GM13977 (cell line): ENCODE results near the gene OR2AJ1.

Source experiments
- DNase-seq: peaks from one replicate; pipeline ENCODE4 v3.0.0; 2012; ENCODE audit warnings: low spot score
- in situ Hi-C: fragments of 300-500 bp; cut with MboI; formaldehyde crosslinking; loops from one replicate; pipeline ENCODE4 v1.12.0; 2022; ENCODE audit warnings: low sequenced_read_pairs, low pct_unique_long_range_greater_than_20kb, mixed read lengths, inconsistent platforms; ENCODE audit not compliant: unreplicated experiment
- TF ChIP-seq, protein P1 (sequence below): IDR thresholded peaks from 2 replicates; pipeline ENCODE4 v1.5.1; 2012; ENCODE audit warnings: mild to moderate bottlenecking, control low read depth; ENCODE audit not compliant: insufficient read depth; ENCODE audit errors: extremely low read depth, missing control alignments

OR2AJ1 gene

DNA sequence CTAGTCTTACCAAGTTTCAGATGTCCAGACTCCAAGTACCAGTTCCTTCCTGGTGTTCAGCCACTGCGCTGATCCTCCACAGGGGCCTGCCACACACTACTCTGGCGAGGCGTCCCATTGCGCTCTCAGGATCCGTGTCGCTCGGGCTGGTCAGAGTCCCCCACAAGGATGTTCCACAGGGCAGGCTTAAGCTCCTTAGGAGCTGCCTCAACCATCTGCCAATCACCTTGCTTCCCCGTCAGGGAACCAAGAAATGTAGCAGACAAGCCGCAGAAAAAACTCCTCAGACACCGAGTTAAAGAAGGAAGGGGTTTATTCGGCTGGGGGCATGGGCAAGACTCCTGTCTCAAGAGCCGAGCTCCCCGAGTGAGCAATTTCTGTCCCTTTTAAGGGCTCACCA lies 19.5 kb upstream of the OR2AJ1 start:
- TF ChIP-seq, protein P1, sequence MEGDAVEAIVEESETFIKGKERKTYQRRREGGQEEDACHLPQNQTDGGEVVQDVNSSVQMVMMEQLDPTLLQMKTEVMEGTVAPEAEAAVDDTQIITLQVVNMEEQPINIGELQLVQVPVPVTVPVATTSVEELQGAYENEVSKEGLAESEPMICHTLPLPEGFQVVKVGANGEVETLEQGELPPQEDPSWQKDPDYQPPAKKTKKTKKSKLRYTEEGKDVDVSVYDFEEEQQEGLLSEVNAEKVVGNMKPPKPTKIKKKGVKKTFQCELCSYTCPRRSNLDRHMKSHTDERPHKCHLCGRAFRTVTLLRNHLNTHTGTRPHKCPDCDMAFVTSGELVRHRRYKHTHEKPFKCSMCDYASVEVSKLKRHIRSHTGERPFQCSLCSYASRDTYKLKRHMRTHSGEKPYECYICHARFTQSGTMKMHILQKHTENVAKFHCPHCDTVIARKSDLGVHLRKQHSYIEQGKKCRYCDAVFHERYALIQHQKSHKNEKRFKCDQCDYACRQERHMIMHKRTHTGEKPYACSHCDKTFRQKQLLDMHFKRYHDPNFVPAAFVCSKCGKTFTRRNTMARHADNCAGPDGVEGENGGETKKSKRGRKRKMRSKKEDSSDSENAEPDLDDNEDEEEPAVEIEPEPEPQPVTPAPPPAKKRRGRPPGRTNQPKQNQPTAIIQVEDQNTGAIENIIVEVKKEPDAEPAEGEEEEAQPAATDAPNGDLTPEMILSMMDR: no peak
- in situ Hi-C loops: no loop called here
- DNase-seq: no peak

DNA sequence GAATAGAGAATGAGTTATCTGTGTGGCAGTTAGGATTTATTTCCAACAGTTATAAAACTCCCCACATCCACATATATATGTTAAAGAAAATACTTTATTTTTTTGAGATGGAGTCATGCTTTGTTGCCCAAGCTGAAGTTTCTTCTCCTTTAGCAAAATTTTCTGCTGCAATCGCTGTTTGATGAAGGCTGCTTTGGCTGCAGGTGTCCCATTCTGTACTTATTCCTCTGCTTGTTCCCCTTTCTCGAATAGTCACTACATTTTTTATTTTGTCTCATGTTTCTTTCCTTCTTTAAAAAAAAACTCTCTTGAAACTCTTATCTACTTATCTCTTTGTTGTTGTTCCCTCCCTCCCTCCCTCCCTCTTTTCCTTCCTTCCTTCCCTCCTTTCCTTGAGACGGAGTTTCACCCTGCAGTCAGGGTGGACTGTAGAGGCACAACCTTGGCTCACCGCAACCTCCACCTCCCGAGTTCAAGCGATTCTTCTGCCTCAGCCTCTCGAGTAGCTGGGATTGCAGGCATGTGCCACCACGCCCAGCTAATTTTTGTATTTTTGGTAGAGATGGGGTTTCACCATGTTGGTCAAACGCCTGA lies 18.7 kb upstream of the OR2AJ1 start:
- no peak for DNase-seq
- TF ChIP-seq, protein P1: no peak
- in situ Hi-C loops: no loop called here

DNA sequence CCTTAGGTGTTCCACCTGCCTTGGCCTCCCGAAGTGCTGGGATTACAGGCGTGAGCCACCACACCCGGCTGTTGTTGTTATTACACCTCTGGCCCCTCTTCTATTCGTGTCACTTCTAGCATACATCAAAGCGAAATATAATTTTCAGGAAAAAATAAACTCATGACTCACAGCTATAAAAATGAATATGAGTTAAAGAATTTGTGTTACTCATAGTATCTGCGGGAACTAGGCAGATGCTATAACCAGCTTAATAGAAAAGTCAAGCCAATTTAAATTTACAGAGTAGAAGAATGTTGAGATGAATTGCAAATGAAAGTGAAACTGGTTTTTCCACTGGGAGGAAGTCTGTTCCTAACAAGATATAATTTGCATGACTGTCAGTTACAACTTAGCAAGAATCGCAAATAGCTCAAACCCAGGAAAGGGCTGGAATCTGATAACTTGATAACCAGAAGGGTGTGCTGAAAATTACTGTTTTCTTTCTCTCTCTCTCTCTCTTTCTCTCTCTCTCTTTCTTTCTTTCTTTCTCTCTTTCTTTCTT lies 18.1 kb upstream of the OR2AJ1 start:
- in situ Hi-C loops: no loop called here
- TF ChIP-seq, protein P1: no peak
- DNase-seq: no peak

DNA sequence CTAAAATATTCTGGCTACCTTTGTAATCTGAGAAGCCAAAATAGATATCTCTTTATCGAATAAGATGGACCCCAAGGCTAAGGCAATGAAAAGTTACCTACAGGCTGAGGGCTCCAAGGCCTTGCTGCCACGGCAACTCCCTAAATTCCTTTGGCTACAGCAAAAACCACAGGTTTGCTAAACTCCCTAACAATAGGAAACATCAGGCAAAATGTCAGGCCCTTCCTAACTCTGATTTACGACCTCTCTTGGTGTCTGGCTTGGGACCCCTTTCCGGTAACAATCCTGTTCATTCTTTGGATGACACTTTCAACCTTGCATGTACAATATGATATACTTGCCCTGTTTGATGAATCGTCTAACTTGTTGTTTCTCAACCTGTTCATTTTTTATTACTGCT lies 15.9 kb upstream of the OR2AJ1 start:
- DNase-seq: no peak
- in situ Hi-C loops: no loop called here
- TF ChIP-seq, protein P1: no peak

DNA sequence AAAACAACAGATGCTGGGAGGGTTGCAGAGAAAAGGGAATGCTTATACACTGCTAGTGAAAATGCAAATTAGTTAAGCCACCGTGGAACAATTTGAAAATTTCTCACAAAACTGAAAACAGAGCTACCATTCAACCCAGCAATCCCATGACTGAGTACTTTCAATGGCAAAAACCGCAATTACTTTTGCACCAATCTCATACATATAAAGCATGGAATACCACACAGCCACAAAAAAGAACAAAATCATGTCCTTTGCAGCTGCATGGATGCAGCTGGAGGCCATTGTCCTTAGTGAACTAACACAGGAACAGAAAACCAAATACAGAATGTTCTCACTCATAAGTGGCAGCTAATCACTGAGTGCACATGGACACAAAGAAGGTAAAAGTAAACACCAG lies 10.9 kb upstream of the OR2AJ1 start:
- in situ Hi-C loops: no loop called here
- TF ChIP-seq, protein P1: no peak
- no peak for DNase-seq

DNA sequence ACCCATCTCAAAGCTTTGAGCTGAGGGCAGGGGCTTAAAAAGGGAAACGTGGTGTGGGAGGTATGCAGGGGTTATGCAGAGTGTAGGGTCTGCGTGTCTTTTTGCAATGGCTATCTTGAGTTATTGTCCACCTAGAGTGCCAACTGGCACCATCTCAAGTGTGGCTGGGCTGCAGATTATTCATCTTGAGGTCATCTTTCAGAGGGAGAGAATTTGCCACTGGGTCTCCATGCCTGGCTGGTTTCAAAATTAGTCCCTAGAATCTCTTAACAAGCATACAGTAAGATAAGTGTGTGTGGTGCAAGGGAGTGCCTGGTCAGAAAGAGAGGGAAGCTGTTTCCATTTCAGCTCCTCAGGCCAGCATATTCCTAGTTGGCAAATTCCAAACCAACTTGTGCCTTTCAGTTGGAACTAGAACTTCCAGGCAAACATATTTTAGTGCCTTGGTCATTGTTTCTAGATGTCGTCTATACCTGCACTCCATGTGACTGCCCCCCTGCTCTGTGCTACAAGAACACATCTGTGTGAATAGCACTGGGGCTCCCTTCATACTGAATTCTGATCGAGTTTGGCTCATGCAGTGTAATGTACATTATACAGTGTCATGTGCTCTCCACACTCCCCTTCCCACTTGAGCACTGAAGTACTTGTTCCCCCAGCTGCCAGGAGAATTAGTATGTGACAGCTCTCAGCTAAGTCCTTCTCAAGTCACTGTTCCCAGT lies 9.6 kb upstream of the OR2AJ1 start:
- DNase-seq: no peak

More for the DNA sequence above, 9.6 kb upstream of the OR2AJ1 start:
- in situ Hi-C loops: no loop called here
- TF ChIP-seq, protein P1: no peak
